ENCODE data around the gene AAMP.
"Not testable (repeated sequence)": the region's sequence is repeated elsewhere in the genome, so short reads cannot be mapped to it uniquely, and the experiment has no call there.

Gene AAMP

GRCh38 chr2:218269900-218270720 lies at the start of gene AAMP, which contains the start of gene PNKD:
AAMP (minus strand) TSS chr2:218270137; CDS start chr2:218270086, 51 bp downstream.
PNKD (plus strand) TSS chr2:218270519; CDS start chr2:218270536, 17 bp downstream.
- peak; percentile 99 for DNase-seq

GRCh38 chr2:218318241-218318640 lies 48.3 kb upstream of the AAMP start:
- DNase-seq: no peak

- DNase-seq: no peak
Measured at GRCh38 chr2:218317835-218318234, 47.9 kb upstream of the AAMP start.

GRCh38 chr2:218317303-218317630 lies 47.3 kb upstream of the AAMP start:
- DNase-seq: no peak

- DNase-seq: no peak
Measured at GRCh38 chr2:218315397-218315796, 45.5 kb upstream of the AAMP start.

GRCh38 chr2:218314764-218315163 lies 44.8 kb upstream of the AAMP start:
- DNase-seq: not testable (repeated sequence)

GRCh38 chr2:218313356-218313755 lies 43.4 kb upstream of the AAMP start:
- no peak for DNase-seq

- DNase-seq: no peak
Measured at GRCh38 chr2:218312267-218312756, 42.4 kb upstream of the AAMP start.

- DNase-seq: not testable (repeated sequence)
Measured at GRCh38 chr2:218311541-218312266, 41.8 kb upstream of the AAMP start.

- DNase-seq: no peak
Measured at GRCh38 chr2:218310853-218311540, 41.1 kb upstream of the AAMP start.

- no peak for DNase-seq
Measured at GRCh38 chr2:218307415-218308090, 37.6 kb upstream of the AAMP start.

- no peak for DNase-seq
Measured at GRCh38 chr2:218306184-218306920, 36.4 kb upstream of the AAMP start.

- DNase-seq: no peak
Measured at GRCh38 chr2:218305383-218305782, 35.4 kb upstream of the AAMP start.

- DNase-seq: peak; percentile 83
Measured at GRCh38 chr2:218301176-218301819, 31.4 kb upstream of the AAMP start.

GRCh38 chr2:218300141-218300540 lies 30.2 kb upstream of the AAMP start:
- DNase-seq: no peak

- DNase-seq: no peak
Measured at GRCh38 chr2:218298314-218298875, 28.5 kb upstream of the AAMP start.

GRCh38 chr2:218296847-218297246 lies 26.9 kb upstream of the AAMP start:
- DNase-seq: no peak

- DNase-seq: no peak
Measured at GRCh38 chr2:218296200-218296599, 26.3 kb upstream of the AAMP start.

GRCh38 chr2:218295029-218295428 lies 25.1 kb upstream of the AAMP start:
- DNase-seq: no peak

GRCh38 chr2:218294430-218295022 lies 24.6 kb upstream of the AAMP start:
- DNase-seq: no peak

Measured in kidney glomerular epithelial cell (primary cell).